CD14-positive monocyte (primary cell): ENCODE results near the gene MFGE8. TPM values are rescaled to one million over a fixed set of nuclear protein-coding genes. Genes with fewer than 3 reads are reported as not detected.

Source experiments
- DNase-seq, 3 donors: peaks; one replicate each; pipeline ENCODE4 v3.0.0-alpha.2; 2011 to 2022
- H2AFZ ChIP-seq: 2 replicates; pipeline ENCODE4 v1.6.0; 2012; ENCODE audit warnings: mild to moderate bottlenecking, low read depth, low read length, inconsistent platforms; ENCODE audit not compliant: insufficient read depth, poor library complexity, severe bottlenecking
- H3K27ac ChIP-seq, 2 donors: 1 replicate in 1 of 2; 2 replicates in 1 of 2; pipeline ENCODE4 v1.5.1; 2012 to 2013; ENCODE audit warnings: low read length in 2 of 2, control low read depth in 1 of 2, inconsistent platforms in 1 of 2, low read depth in 1 of 2, mild to moderate bottlenecking in 1 of 2
- H3K27me3 ChIP-seq, 2 donors: one replicate each; pipeline versions ENCODE4 v1.6.0 to v1.6.1; 2011 to 2013; ENCODE audit warnings: low read length in 2 of 2; ENCODE audit not compliant: control insufficient read depth in 2 of 2, insufficient read depth in 2 of 2
- H3K36me3 ChIP-seq, 2 donors: replicated peaks in 1 of 2; 1 replicate in 1 of 2; 2 replicates in 1 of 2; pipeline versions ENCODE4 v1.5.1 to v1.6.1; 2012 to 2013; ENCODE audit warnings: low read length in 2 of 2, control low read depth in 1 of 2, inconsistent platforms in 1 of 2, mild to moderate bottlenecking in 1 of 2; ENCODE audit not compliant: insufficient read depth in 2 of 2, control insufficient read depth in 1 of 2
- H3K4me1 ChIP-seq, 2 donors: 1 replicate in 1 of 2; 2 replicates in 1 of 2; pipeline versions ENCODE4 v1.5.1 to v1.6.1; 2012 to 2013; ENCODE audit warnings: low read length in 2 of 2, control low read depth in 1 of 2, inconsistent platforms in 1 of 2, mild to moderate bottlenecking in 1 of 2, moderate library complexity in 1 of 2; ENCODE audit not compliant: insufficient read depth in 2 of 2, control insufficient read depth in 1 of 2
- H3K4me2 ChIP-seq: replicated peaks from 2 replicates; pipeline ENCODE3; 2012; ENCODE audit warnings: low read length, moderate library complexity, mild to moderate bottlenecking; ENCODE audit not compliant: poor library complexity, severe bottlenecking; ENCODE audit errors: extremely low read depth
- H3K4me3 ChIP-seq, 3 experiments: fragments of 200-600 bp in 1 of 3; sonication (generic) in 1 of 3; replicated peaks in 1 of 3; 1 replicate in 2 of 3; 2 replicates in 1 of 3; pipeline ENCODE4 v1.5.1; 2011 to 2013; ENCODE audit warnings: low read length in 3 of 3, mild to moderate bottlenecking in 3 of 3, control low read depth in 2 of 3, low read depth in 2 of 3, inconsistent platforms in 1 of 3, moderate library complexity in 1 of 3
- H3K79me2 ChIP-seq: 2 replicates; pipeline ENCODE4 v1.6.0; 2012; ENCODE audit warnings: mild to moderate bottlenecking, control low read depth, inconsistent platforms, low read length, moderate library complexity; ENCODE audit not compliant: insufficient read depth
- H3K9ac ChIP-seq: 2 replicates; pipeline ENCODE4 v1.6.0; 2017; ENCODE audit warnings: low read length, mild to moderate bottlenecking; ENCODE audit not compliant: insufficient read depth, poor library complexity, severe bottlenecking
- H3K9me3 ChIP-seq, 2 donors: replicated peaks in 1 of 2; 1 replicate in 1 of 2; 2 replicates in 1 of 2; pipeline versions ENCODE4 v1.5.1 to v1.6.1; 2012 to 2013; ENCODE audit warnings: low read length in 2 of 2, control low read depth in 1 of 2; ENCODE audit not compliant: control insufficient read depth in 1 of 2, insufficient read depth in 1 of 2
- H4K20me1 ChIP-seq: 2 replicates; pipeline ENCODE4 v1.6.0; 2012; ENCODE audit warnings: mild to moderate bottlenecking, low read length, control low read depth, moderate library complexity; ENCODE audit not compliant: insufficient read depth
- H3K27ac Mint-ChIP-seq, 7 donors: one replicate each; pipeline ENCODE4 v1.8.0; 2020; ENCODE audit warnings: mild to moderate bottlenecking in 7 of 7, mixed read lengths in 7 of 7, moderate library complexity in 6 of 7, inconsistent platforms in 2 of 7
- H3K27me3 Mint-ChIP-seq, 3 donors: one replicate each; pipeline ENCODE4 v1.8.0; 2021 to 2022; ENCODE audit warnings: low read depth in 3 of 3, mild to moderate bottlenecking in 3 of 3, mixed read lengths in 3 of 3, moderate library complexity in 3 of 3, inconsistent platforms in 1 of 3
- H3K36me3 Mint-ChIP-seq, 2 donors: one replicate each; pipeline ENCODE4 v1.8.0; 2020; ENCODE audit warnings: mixed read lengths in 2 of 2, inconsistent platforms in 1 of 2, mild to moderate bottlenecking in 1 of 2
- H3K4me1 Mint-ChIP-seq: one replicate; pipeline ENCODE4 v1.8.0; 2020; ENCODE audit warnings: mild to moderate bottlenecking, mixed read lengths
- H3K4me3 Mint-ChIP-seq, 2 donors: one replicate each; pipeline ENCODE4 v1.8.0; 2020; ENCODE audit warnings: mild to moderate bottlenecking in 2 of 2, mixed read lengths in 2 of 2, moderate library complexity in 1 of 2
- H3K9me3 Mint-ChIP-seq, 7 donors: one replicate each; pipeline ENCODE4 v1.8.0; 2020 to 2022; ENCODE audit warnings: mixed read lengths in 7 of 7, mild to moderate bottlenecking in 6 of 7, moderate library complexity in 6 of 7, inconsistent platforms in 2 of 7
- CTCF ChIP-seq: fragments of 200-600 bp; IDR thresholded peaks from one replicate; pipeline ENCODE4 v1.8.0; 2022; ENCODE audit warnings: antibody characterized with exemption, mild to moderate bottlenecking
- WGBS: methylation state at CpG from one replicate; pipeline ENCODE4 v1.1.5; 2013; ENCODE audit warnings: missing lambda C conversion rate; ENCODE audit not compliant: insufficient coverage; 5-methylcytosine and 5-hydroxymethylcytosine counted together
- intact Hi-C, 2 donors: fragments of 100-400 bp; cut with micrococcal nuclease; formaldehyde crosslinking; loops; one replicate each; pipeline versions ENCODE4 v1.15.0 to v1.15.1; 2023
- polyA plus RNA-seq, 3 donors: library from polyadenylated mRNA; depleted of rRNA in 1 of 3; unstranded in 2 of 3; stranded (reverse) in 1 of 3; fragments of 300-500 nt in 2 of 3; fragments of >200 nt in 1 of 3; fragmentation: Illumina TruSeq in 2 of 3; gene quantifications; 1 replicate in 2 of 3; 2 replicates in 1 of 3; pipeline ENCODE4 v1.2.3, GENCODE V29; 2012 to 2021

The MFGE8 gene
- polyA plus RNA-seq, 3 donors: 2.7 TPM; not detected in 2

- Histone ChIP-seq H3K4me1 (no peaks in the 10 kb centered on the region), H3K79me2 (no peaks in the 10 kb centered on the region), H3K9ac (no peak overlapping the region), H4K20me1 (no peaks in the 10 kb centered on the region), H3K4me2 (no peak overlapping the region), H3K36me3 (no peaks in the 10 kb centered on the region), H3K27ac (no peak overlapping the region), H3K4me3 (no peak overlapping the region), H2AFZ (no peak overlapping the region), H3K9me3 (no peaks in the 10 kb centered on the region), H3K27me3 (no peaks in the 10 kb centered on the region)
- Mint-ChIP-seq H3K4me1 (no peaks in the 10 kb centered on the region), H3K9me3 (peaks cover 0 to 2% (median 0%) of the 10 kb centered on the region in 7 donors), H3K36me3 (no peaks in the 10 kb centered on the region), H3K27me3 (peaks cover 4 to 10% (median 5%) of the 10 kb centered on the region in 3 donors), H3K27ac (no peak overlapping the region), H3K4me3 (no peak overlapping the region)
- intact Hi-C loops: no loop called here
- TF ChIP-seq CTCF: no peak
- DNase-seq: no peak
- 92% methylated on average over 7 of the region's 10 CpGs for WGBS
These were observed 46.8 kb downstream of the MFGE8 start for GRCh38 chr15:88866295-88866881.

GRCh38 chr15:88865498-88866099 lies 47.6 kb downstream of the MFGE8 start:
- no peak for DNase-seq
- Mint-ChIP-seq H3K27ac (no peak overlapping the region), H3K36me3 (no peaks in the 10 kb centered on the region), H3K4me1 (no peaks in the 10 kb centered on the region), H3K9me3 (peaks cover 0 to 2% (median 0%) of the 10 kb centered on the region in 7 donors), H3K27me3 (peaks cover 4 to 7% (median 5%) of the 10 kb centered on the region in 3 donors), H3K4me3 (no peak overlapping the region)
- Histone ChIP-seq H3K9me3 (no peaks in the 10 kb centered on the region), H3K27ac (no peak overlapping the region), H2AFZ (no peak overlapping the region), H3K9ac (no peak overlapping the region), H3K27me3 (no peaks in the 10 kb centered on the region), H3K79me2 (no peaks in the 10 kb centered on the region), H3K36me3 (no peaks in the 10 kb centered on the region), H3K4me2 (no peak overlapping the region), H4K20me1 (no peaks in the 10 kb centered on the region), H3K4me1 (no peaks in the 10 kb centered on the region), H3K4me3 (no peak overlapping the region)
- intact Hi-C loops: no loop called here
- WGBS: 88% methylated on average over 5 of the region's 6 CpGs
- no peak for TF ChIP-seq CTCF
